Osteocyte (in vitro differentiated cells): ENCODE measurements around the gene PALS2. TPM values are rescaled to one million over a fixed set of nuclear protein-coding genes. Genes with fewer than 3 reads are reported as not detected.
A peak's percentile ranks its signal among the peaks of the same experiment; 100 is the strongest.

Experiments used
- DNase-seq: peaks from one replicate; pipeline ENCODE4 v3.0.0; 2021; ENCODE audit warnings: mixed read lengths; ENCODE audit not compliant: unreplicated experiment; ENCODE audit errors: extremely low spot score
- H3K27ac Mint-ChIP-seq: one replicate; pipeline ENCODE4 v1.8.0; 2021; ENCODE audit warnings: mild to moderate bottlenecking, mixed read lengths; ENCODE audit not compliant: unreplicated experiment
- H3K27me3 Mint-ChIP-seq: one replicate; pipeline ENCODE4 v1.8.0; 2021; ENCODE audit warnings: mixed read lengths; ENCODE audit not compliant: unreplicated experiment
- H3K36me3 Mint-ChIP-seq: one replicate; pipeline ENCODE4 v1.8.0; 2021; ENCODE audit warnings: mixed read lengths; ENCODE audit not compliant: unreplicated experiment
- H3K4me1 Mint-ChIP-seq: one replicate; pipeline ENCODE4 v1.8.0; 2021; ENCODE audit warnings: mixed read lengths; ENCODE audit not compliant: unreplicated experiment
- H3K4me3 Mint-ChIP-seq: one replicate; pipeline ENCODE4 v1.8.0; 2021; ENCODE audit warnings: mild to moderate bottlenecking, moderate library complexity, mixed read lengths; ENCODE audit not compliant: unreplicated experiment
- H3K9me3 Mint-ChIP-seq: one replicate; pipeline ENCODE4 v1.8.0; 2021; ENCODE audit warnings: mixed read lengths; ENCODE audit not compliant: unreplicated experiment
- CTCF ChIP-seq: fragments of 200-600 bp; sonication (generic); IDR thresholded peaks from 2 replicates; pipeline ENCODE4 v1.5.0; 2021; ENCODE audit warnings: antibody characterized with exemption, mild to moderate bottlenecking, moderate library complexity
- long read RNA-seq: library from polyadenylated mRNA; unstranded; transcript quantifications from one replicate; pipeline ENCODE4 v2.0.0, GENCODE V29; 2021
- total RNA-seq: library from RNA; stranded (reverse); gene quantifications from 2 replicates; pipeline ENCODE4 v1.2.1, GENCODE V29; 2021

PALS2 gene
- total RNA-seq = 12.6 and 15.7 TPM in 2 replicates
- long read RNA-seq, partial matches to known transcripts = 1 of 4 reads
- long read RNA-seq, other reads (novel, unspliced or antisense) = 2 of 4 reads

GRCh38 chr7:24572997-24573553, at the start of gene PALS2:
TSS of gene PALS2 (plus strand) at chr7:24573452. CDS start at chr7:24623668, 50,216 bp downstream.
- TF ChIP-seq CTCF = no peak
- Mint-ChIP-seq H3K36me3 (no peaks in the 10 kb centered on the region), H3K9me3 (no peaks in the 10 kb centered on the region), H3K4me3 (peak within 1 kb of the TSS; percentile 92), H3K27me3 (peaks cover 39% of the 10 kb centered on the region), H3K4me1 (peaks cover 21% of the 10 kb centered on the region), H3K27ac (peak within 1 kb of the TSS; percentile 88)
- peak; percentile 88 for DNase-seq

GRCh38 chr7:24531255-24531654, 42.0 kb upstream of the PALS2 start:
- TF ChIP-seq CTCF = no peak
- DNase-seq = no peak
- no peaks in the 10 kb centered on the region for H3K9me3 Mint-ChIP-seq
- no peak overlapping the region for H3K27ac Mint-ChIP-seq
- H3K27me3 Mint-ChIP-seq = peaks cover 34% of the 10 kb centered on the region
- H3K36me3 Mint-ChIP-seq = no peaks in the 10 kb centered on the region
- H3K4me1 Mint-ChIP-seq = no peaks in the 10 kb centered on the region
- H3K4me3 Mint-ChIP-seq = no peak overlapping the region

GRCh38 chr7:24536682-24537081, 36.6 kb upstream of the PALS2 start:
- H3K4me3 Mint-ChIP-seq = no peak overlapping the region
- H3K27me3 Mint-ChIP-seq = peaks cover 15% of the 10 kb centered on the region
- no peaks in the 10 kb centered on the region for H3K36me3 Mint-ChIP-seq
- no peaks in the 10 kb centered on the region for H3K9me3 Mint-ChIP-seq
- no peak for TF ChIP-seq CTCF
- DNase-seq = no peak
- no peaks in the 10 kb centered on the region for H3K4me1 Mint-ChIP-seq
- H3K27ac Mint-ChIP-seq = no peak overlapping the region

GRCh38 chr7:24540956-24541355, 32.3 kb upstream of the PALS2 start:
- Mint-ChIP-seq H3K9me3 (no peaks in the 10 kb centered on the region), H3K27ac (no peak overlapping the region), H3K4me3 (no peak overlapping the region), H3K4me1 (no peaks in the 10 kb centered on the region), H3K36me3 (no peaks in the 10 kb centered on the region), H3K27me3 (peaks cover 10% of the 10 kb centered on the region)
- DNase-seq = no peak
- TF ChIP-seq CTCF = no peak

- TF ChIP-seq CTCF = no peak
- no peak for DNase-seq
- Mint-ChIP-seq H3K27ac (no peak overlapping the region), H3K4me1 (no peaks in the 10 kb centered on the region), H3K9me3 (no peaks in the 10 kb centered on the region), H3K27me3 (peaks cover 19% of the 10 kb centered on the region), H3K4me3 (no peak overlapping the region), H3K36me3 (no peaks in the 10 kb centered on the region)
Observed at GRCh38 chr7:24545215-24545614, 28.0 kb upstream of the PALS2 start.
